BLaER1 (cell line): ENCODE results near the gene TRMT5.

ENCODE experiments used
- H3K27ac ChIP-seq: shearing (Covaris generic); formaldehyde crosslinking; 2 replicates; pipeline ENCODE4 v1.8.1; 2022
- H3K27me3 ChIP-seq: shearing (Covaris generic); formaldehyde crosslinking; 2 replicates; pipeline ENCODE4 v1.8.1; 2022
- H3K36me3 ChIP-seq: shearing (Covaris generic); formaldehyde crosslinking; 2 replicates; pipeline ENCODE4 v1.8.1; 2022
- H3K4me1 ChIP-seq: shearing (Covaris generic); formaldehyde crosslinking; 2 replicates; pipeline ENCODE4 v1.8.1; 2022
- H3K4me2 ChIP-seq: shearing (Covaris generic); formaldehyde crosslinking; 2 replicates; pipeline ENCODE4 v1.8.1; 2022
- H3K4me3 ChIP-seq: shearing (Covaris generic); formaldehyde crosslinking; 2 replicates; pipeline ENCODE4 v1.8.1; 2022
- H3K9ac ChIP-seq: shearing (Covaris generic); formaldehyde crosslinking; 2 replicates; pipeline ENCODE4 v1.8.1; 2022
- H3K9me3 ChIP-seq: shearing (Covaris generic); formaldehyde crosslinking; 2 replicates; pipeline ENCODE4 v1.8.1; 2022
- H4K20me1 ChIP-seq: shearing (Covaris generic); formaldehyde crosslinking; 2 replicates; pipeline ENCODE4 v1.8.1; 2022
- Cebpa-rat ChIP-seq: shearing (Covaris generic); IDR thresholded peaks from 2 replicates; pipeline ENCODE4 v1.8.1; 2022

The TRMT5 gene

DNA sequence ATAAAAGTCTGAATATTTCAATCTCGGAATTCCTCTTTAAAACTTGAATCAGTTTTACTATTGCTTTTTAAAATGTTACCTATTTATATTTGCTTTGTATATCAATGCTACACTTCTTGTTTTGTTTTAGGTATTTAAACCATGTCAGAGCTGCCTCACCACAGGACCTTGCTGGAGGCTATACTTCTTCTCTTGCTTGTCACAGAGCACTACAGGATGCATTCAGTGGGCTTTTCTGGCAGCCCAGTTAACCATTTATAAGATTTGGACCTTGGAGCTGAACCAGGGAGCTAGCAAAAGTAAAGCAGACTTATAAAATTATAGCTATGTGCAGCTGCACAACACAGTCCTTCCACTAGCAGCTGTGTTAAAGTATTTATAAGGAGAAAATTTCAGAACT is 12.8 kb downstream of the TRMT5 start:
- Histone ChIP-seq H3K4me2 (no peak overlapping the region), H3K36me3 (no peaks in the 10 kb centered on the region), H3K4me3 (no peak overlapping the region), H3K9ac (no peak overlapping the region), H3K27me3 (no peaks in the 10 kb centered on the region), H3K4me1 (peaks cover 8% of the 10 kb centered on the region), H3K27ac (no peak overlapping the region), H4K20me1 (no peaks in the 10 kb centered on the region), H3K9me3 (no peaks in the 10 kb centered on the region)
- no peak for TF ChIP-seq Cebpa-rat

GRCh38 chr14:60965402-60965801 is 15.5 kb downstream of the TRMT5 start:
- Histone ChIP-seq H3K4me3 (no peak overlapping the region), H3K4me2 (no peak overlapping the region), H3K36me3 (no peaks in the 10 kb centered on the region), H3K27ac (no peak overlapping the region), H3K4me1 (no peaks in the 10 kb centered on the region), H4K20me1 (no peaks in the 10 kb centered on the region), H3K9me3 (no peaks in the 10 kb centered on the region), H3K9ac (no peak overlapping the region), H3K27me3 (no peaks in the 10 kb centered on the region)
- TF ChIP-seq Cebpa-rat, result no peak

- no peaks in the 10 kb centered on the region for H4K20me1 ChIP-seq
- H3K4me1 ChIP-seq, result no peaks in the 10 kb centered on the region
- no peaks in the 10 kb centered on the region for H3K36me3 ChIP-seq
- no peak overlapping the region for H3K4me2 ChIP-seq
- no peaks in the 10 kb centered on the region for H3K27me3 ChIP-seq
- H3K27ac ChIP-seq, result no peak overlapping the region
- no peaks in the 10 kb centered on the region for H3K9me3 ChIP-seq
- H3K4me3 ChIP-seq, result no peak overlapping the region
- TF ChIP-seq Cebpa-rat, result no peak
- no peak overlapping the region for H3K9ac ChIP-seq
Measured at GRCh38 chr14:60964904-60965303, 16.0 kb downstream of the TRMT5 start.

- H3K27ac ChIP-seq, result no peak overlapping the region
- H3K9ac ChIP-seq, result no peak overlapping the region
- no peak overlapping the region for H3K4me3 ChIP-seq
Measured at GRCh38 chr14:60963761-60964160, 17.1 kb downstream of the TRMT5 start.

GRCh38 chr14:60958146-60958545 is 22.7 kb downstream of the TRMT5 start:
- peaks cover 17% of the 10 kb centered on the region for H3K36me3 ChIP-seq
- no peaks in the 10 kb centered on the region for H3K27me3 ChIP-seq
- no peak overlapping the region for H3K9ac ChIP-seq
- H3K27ac ChIP-seq, result no peak overlapping the region
- no peaks in the 10 kb centered on the region for H4K20me1 ChIP-seq
- H3K4me1 ChIP-seq, result no peaks in the 10 kb centered on the region
- H3K4me3 ChIP-seq, result no peak overlapping the region
- peaks cover 35% of the 10 kb centered on the region for H3K9me3 ChIP-seq
- TF ChIP-seq Cebpa-rat, result no peak
- H3K4me2 ChIP-seq, result no peak overlapping the region

More at GRCh38 chr14:60963761-60964160, 17.1 kb downstream of the TRMT5 start:
- H3K4me1 ChIP-seq, result no peaks in the 10 kb centered on the region
- H3K36me3 ChIP-seq, result peaks cover 7% of the 10 kb centered on the region; the same call in 1 of the 2 replicates
- no peaks in the 10 kb centered on the region for H4K20me1 ChIP-seq
- peaks cover 7% of the 10 kb centered on the region for H3K9me3 ChIP-seq
- TF ChIP-seq Cebpa-rat, result no peak
- H3K4me2 ChIP-seq, result no peak overlapping the region
- no peaks in the 10 kb centered on the region for H3K27me3 ChIP-seq

- Histone ChIP-seq H3K4me2 (no peak overlapping the region), H3K36me3 (peaks cover 17% of the 10 kb centered on the region), H3K9ac (no peak overlapping the region), H3K4me1 (no peaks in the 10 kb centered on the region), H3K9me3 (peaks cover 35% of the 10 kb centered on the region), H4K20me1 (no peaks in the 10 kb centered on the region), H3K4me3 (no peak overlapping the region), H3K27ac (no peak overlapping the region), H3K27me3 (no peaks in the 10 kb centered on the region)
- no peak for TF ChIP-seq Cebpa-rat
Measured at GRCh38 chr14:60956632-60957031, 24.2 kb downstream of the TRMT5 start.

GRCh38 chr14:60956202-60956601 is 24.7 kb downstream of the TRMT5 start:
- Histone ChIP-seq H3K4me1 (no peaks in the 10 kb centered on the region), H3K4me3 (no peak overlapping the region), H3K9me3 (peaks cover 35% of the 10 kb centered on the region), H3K9ac (no peak overlapping the region), H3K27ac (no peak overlapping the region), H4K20me1 (no peaks in the 10 kb centered on the region), H3K36me3 (peaks cover 17% of the 10 kb centered on the region), H3K27me3 (no peaks in the 10 kb centered on the region), H3K4me2 (no peak overlapping the region)
- TF ChIP-seq Cebpa-rat, result no peak

GRCh38 chr14:60951776-60952435 is 29.0 kb downstream of the TRMT5 start:
- H3K9ac ChIP-seq, result no peak overlapping the region
- H3K4me3 ChIP-seq, result no peak overlapping the region
- H3K4me1 ChIP-seq, result no peaks in the 10 kb centered on the region
- H3K36me3 ChIP-seq, result no peaks in the 10 kb centered on the region; the same call in 1 of the 2 replicates
- no peak overlapping the region for H3K4me2 ChIP-seq
- H3K9me3 ChIP-seq, result peaks cover 10% of the 10 kb centered on the region; the same call in 1 of the 2 replicates
- TF ChIP-seq Cebpa-rat, result no peak
- H3K27me3 ChIP-seq, result no peaks in the 10 kb centered on the region
- no peak overlapping the region for H3K27ac ChIP-seq
- H4K20me1 ChIP-seq, result no peaks in the 10 kb centered on the region

GRCh38 chr14:60946773-60947172 is 34.1 kb downstream of the TRMT5 start:
- Histone ChIP-seq H3K9ac (no peak overlapping the region), H3K9me3 (no peaks in the 10 kb centered on the region), H3K36me3 (no peaks in the 10 kb centered on the region), H3K27ac (no peak overlapping the region), H4K20me1 (no peaks in the 10 kb centered on the region), H3K4me1 (no peaks in the 10 kb centered on the region), H3K4me2 (no peak overlapping the region), H3K27me3 (no peaks in the 10 kb centered on the region), H3K4me3 (no peak overlapping the region)
- no peak for TF ChIP-seq Cebpa-rat

- Histone ChIP-seq H3K9me3 (no peaks in the 10 kb centered on the region), H3K4me1 (no peaks in the 10 kb centered on the region), H3K9ac (no peak overlapping the region), H4K20me1 (no peaks in the 10 kb centered on the region), H3K4me3 (no peak overlapping the region), H3K27me3 (no peaks in the 10 kb centered on the region), H3K36me3 (0 out of 2 replicates have a peak, but pooled peaks cover 5% of the 10 kb centered on the region), H3K27ac (no peak overlapping the region), H3K4me2 (no peak overlapping the region)
- TF ChIP-seq Cebpa-rat, result no peak
Measured at GRCh38 chr14:60945984-60946383, 34.9 kb downstream of the TRMT5 start.
